GM11168 (cell line): ENCODE results near the gene FAM185A.
"Not testable (repeated sequence)": the region's sequence is repeated elsewhere in the genome, so short reads cannot be mapped to it uniquely, and the experiment has no call there.

Experiments
- in situ Hi-C: fragments of 300-500 bp; cut with MboI; formaldehyde crosslinking; loops from one replicate; pipeline ENCODE4 v1.12.0; 2022; ENCODE audit warnings: low sequenced_read_pairs; ENCODE audit not compliant: unreplicated experiment

Gene FAM185A

GRCh38 chr7:102776217-102776616 lies 27.4 kb downstream of the FAM185A start:
- in situ Hi-C loops: not testable (repeated sequence)

- in situ Hi-C loops: not testable (repeated sequence)
These were observed 29.9 kb downstream of the FAM185A start for GRCh38 chr7:102778663-102779062.

GRCh38 chr7:102780926-102781325 lies 32.1 kb downstream of the FAM185A start:
- in situ Hi-C loops: not testable (repeated sequence)

GRCh38 chr7:102788770-102789169 lies 40.0 kb downstream of the FAM185A start:
- in situ Hi-C loops: not testable (repeated sequence)

- in situ Hi-C loops: not testable (repeated sequence)
These were observed 41.7 kb downstream of the FAM185A start for GRCh38 chr7:102790364-102791100.

GRCh38 chr7:102791367-102791766 lies 42.6 kb downstream of the FAM185A start:
- in situ Hi-C loops: not testable (repeated sequence)

- in situ Hi-C loops: not testable (repeated sequence)
These were observed 43.0 kb downstream of the FAM185A start for GRCh38 chr7:102791831-102792230.

GRCh38 chr7:102794567-102794966 lies 45.8 kb downstream of the FAM185A start:
- in situ Hi-C loops: not testable (repeated sequence)

GRCh38 chr7:102795987-102796595 lies 47.3 kb downstream of the FAM185A start:
- in situ Hi-C loops: not testable (repeated sequence)

GRCh38 chr7:102806613-102807012 lies 57.8 kb downstream of the FAM185A start:
- in situ Hi-C loops: no loop called here

GRCh38 chr7:102810916-102811315 lies 62.1 kb downstream of the FAM185A start:
- in situ Hi-C loops: no loop called here

- in situ Hi-C loops: no loop called here
These were observed 63.3 kb downstream of the FAM185A start for GRCh38 chr7:102811942-102812678.

GRCh38 chr7:102813191-102814024 lies 64.6 kb downstream of the FAM185A start:
- in situ Hi-C loops: no loop called here

- in situ Hi-C loops: no loop called here
These were observed 65.2 kb downstream of the FAM185A start for GRCh38 chr7:102814025-102814471.

GRCh38 chr7:102817616-102818573 lies 69.1 kb downstream of the FAM185A start:
- in situ Hi-C loops: no loop called here

- in situ Hi-C loops: no loop called here
These were observed 70.4 kb downstream of the FAM185A start for GRCh38 chr7:102819151-102819550.

GRCh38 chr7:102821994-102822747 lies 73.4 kb downstream of the FAM185A start:
- in situ Hi-C loops: no loop called here

GRCh38 chr7:102823390-102824119 lies 74.8 kb downstream of the FAM185A start:
- in situ Hi-C loops: no loop called here
